HCT116 (cell line): ENCODE measurements around the gene ADAMTSL2. TPM values are rescaled to one million over a fixed set of nuclear protein-coding genes. Genes with fewer than 3 reads are reported as not detected.

Source experiments
- ATAC-seq: fragments of 200-7000 bp; cut with Tn5 transposase; 2 replicates; pipeline ENCODE4 v1.9.1; 2020; ENCODE audit warnings: mild to moderate bottlenecking, moderate library complexity
- BruUV-seq: library from RNA; stranded (reverse); fragments of 400-500 nt; replicated peaks from 2 replicates; lab custom pipeline; 2021; lab: Mats Ljungman, UMichigan
- CTCF ChIA-PET: fragments of 300-600 bp; sonication (Branson Sonifier 250); formaldehyde crosslinking; loops from one replicate; lab custom pipeline; 2021; ENCODE audit warnings: antibody characterized with exemption; lab: Charles Lee
- POLR2A ChIA-PET: fragments of 300-600, 350-600 bp; sonication (Branson Sonifier 250); formaldehyde crosslinking; loops from one replicate; lab custom pipeline; 2021; ENCODE audit warnings: antibody characterized with exemption; lab: Charles Lee
- RAD21 ChIA-PET, 2 experiments: fragments of 300-600 bp; sonication (Branson Sonifier 250); formaldehyde crosslinking; loops; one replicate each; lab custom pipeline; 2023; ENCODE audit warnings: low total read pairs in 2 of 2; ENCODE audit not compliant: uncharacterized antibody in 2 of 2, unreplicated experiment in 2 of 2, low non-redundant PET in 1 of 2; lab: Charles Lee
- DNase-seq: peaks from one replicate; pipeline ENCODE4 v3.0.0-alpha.2; 2010; ENCODE audit warnings: low read depth, low spot score
- H2AFZ ChIP-seq: fragments of 200-600 bp; shearing (Covaris generic), sonication (generic); 2 replicates; pipeline ENCODE4 v1.6.1; 2017; ENCODE audit warnings: low read depth, mixed run types, mixed read lengths, antibody characterized with exemption, low read length; ENCODE audit not compliant: poor library complexity, severe bottlenecking
- H3K27ac ChIP-seq: 2 replicates; pipeline ENCODE4 v1.5.1; 2012; ENCODE audit warnings: low read depth, low read length
- H3K27me3 ChIP-seq: fragments of 200-600 bp; sonication (generic); 2 replicates; pipeline ENCODE4 v1.6.1; 2016; ENCODE audit warnings: mixed run types, low read length, mixed read lengths; ENCODE audit not compliant: insufficient read depth
- H3K36me3 ChIP-seq, 2 experiments: fragments of 200-500 bp in 1 of 2; fragments of 200-600 bp in 1 of 2; sonication (Bioruptor generic) in 1 of 2; sonication (generic) in 1 of 2; 2 replicates each; pipeline versions ENCODE4 v1.5.1 to v1.6.1; 2014 to 2016; ENCODE audit warnings: low read length in 2 of 2, inconsistent platforms in 1 of 2, mixed read lengths in 1 of 2, mixed run types in 1 of 2; ENCODE audit not compliant: insufficient read depth in 2 of 2, control insufficient read depth in 1 of 2
- H3K4me1 ChIP-seq, 2 experiments: fragments of 200-600 bp in 1 of 2; sonication (generic) in 1 of 2; 2 replicates each; pipeline versions ENCODE4 v1.5.1 to v1.6.1; 2012 to 2017; ENCODE audit warnings: low read length in 2 of 2, inconsistent platforms in 1 of 2, mild to moderate bottlenecking in 1 of 2, mixed read lengths in 1 of 2, mixed run types in 1 of 2, moderate library complexity in 1 of 2; ENCODE audit not compliant: insufficient read depth in 2 of 2, control insufficient read depth in 1 of 2
- H3K4me2 ChIP-seq: fragments of 200-600 bp; sonication (generic); 2 replicates; pipeline ENCODE4 v1.6.1; 2017; ENCODE audit warnings: mixed run types, low read length, mixed read lengths
- H3K4me3 ChIP-seq, 2 experiments: fragments of 200-600 bp in 1 of 2; sonication (generic) in 1 of 2; replicated peaks in 1 of 2; 2 replicates each; pipeline ENCODE4 v1.5.1; 2011 to 2016; ENCODE audit warnings: low read length in 2 of 2, control low read depth in 1 of 2, low read depth in 1 of 2, mild to moderate bottlenecking in 1 of 2, mixed read lengths in 1 of 2, mixed run types in 1 of 2
- H3K79me2 ChIP-seq: fragments of 200-600 bp; sonication (generic); 2 replicates; pipeline ENCODE4 v1.6.1; 2017; ENCODE audit warnings: mild to moderate bottlenecking, mixed run types, low read length, moderate library complexity, mixed read lengths; ENCODE audit not compliant: insufficient read depth
- H3K9ac ChIP-seq: fragments of 200-600 bp; sonication (generic); 2 replicates; pipeline ENCODE4 v1.6.1; 2016; ENCODE audit warnings: low read length, mixed read lengths
- H3K9me2 ChIP-seq: fragments of 200-600 bp; sonication (generic), shearing (Covaris generic); 2 replicates; pipeline ENCODE4 v1.6.1; 2017; ENCODE audit warnings: mixed run types, mild to moderate bottlenecking, moderate library complexity; ENCODE audit not compliant: insufficient read depth
- H3K9me3 ChIP-seq, 2 experiments: fragments of 200-500 bp in 1 of 2; fragments of 200-600 bp in 1 of 2; sonication (Bioruptor generic) in 1 of 2; sonication (generic) in 1 of 2; 2 replicates each; pipeline ENCODE4 v1.6.1; 2014 to 2017; ENCODE audit warnings: low read length in 2 of 2, mixed read lengths in 2 of 2, inconsistent platforms in 1 of 2, low read depth in 1 of 2, mild to moderate bottlenecking in 1 of 2, mixed run types in 1 of 2, moderate library complexity in 1 of 2; ENCODE audit not compliant: control insufficient read depth in 1 of 2, insufficient read depth in 1 of 2
- H4K20me1 ChIP-seq: fragments of 200-600 bp; sonication (generic), shearing (Covaris generic); 2 replicates; pipeline ENCODE4 v1.6.1; 2017; ENCODE audit warnings: mixed run types, mild to moderate bottlenecking, moderate library complexity; ENCODE audit not compliant: insufficient read depth
- CEBPB ChIP-seq: IDR thresholded peaks from 2 replicates; pipeline ENCODE4 v1.6.1; 2012; ENCODE audit warnings: low read depth
- EGR1 ChIP-seq: IDR thresholded peaks from 2 replicates; pipeline ENCODE4 v1.6.1; 2012; ENCODE audit warnings: low read depth
- EZH2phosphoT487 ChIP-seq: fragments of 200-600 bp; IDR thresholded peaks from 2 replicates; pipeline ENCODE4 v1.6.1; 2018; ENCODE audit warnings: antibody characterized with exemption, borderline replicate concordance
- POLR2AphosphoS5 ChIP-seq: IDR thresholded peaks from 2 replicates; pipeline ENCODE4 v1.6.1; 2011; ENCODE audit warnings: mild to moderate bottlenecking, low read depth, low read length, moderate library complexity
- RAD21 ChIP-seq: IDR thresholded peaks from 2 replicates; pipeline ENCODE4 v1.6.1; 2012; ENCODE audit warnings: low read depth, mild to moderate bottlenecking
- SIN3A ChIP-seq: IDR thresholded peaks from 2 replicates; pipeline ENCODE4 v1.6.1; 2012; ENCODE audit warnings: low read depth
- SP1 ChIP-seq: IDR thresholded peaks from 2 replicates; pipeline ENCODE4 v1.6.1; 2012; ENCODE audit warnings: low read depth
- SRF ChIP-seq: IDR thresholded peaks from 2 replicates; pipeline ENCODE4 v1.6.1; 2012; ENCODE audit warnings: low read depth
- TCF7L2 ChIP-seq: IDR thresholded peaks from 2 replicates; pipeline ENCODE4 v1.7.0; 2011; ENCODE audit warnings: borderline replicate concordance, inconsistent platforms; ENCODE audit not compliant: insufficient read depth, insufficient read length; ENCODE audit errors: extremely low read depth
- ZBTB33 ChIP-seq: IDR thresholded peaks from 2 replicates; pipeline ENCODE4 v1.6.1; 2011; ENCODE audit warnings: mild to moderate bottlenecking, low read length, moderate library complexity; ENCODE audit not compliant: insufficient replicate concordance; ENCODE audit errors: extremely low read depth
- ZFX ChIP-seq: fragments of 450-650 bp; IDR thresholded peaks from 2 replicates; pipeline ENCODE4 v1.6.1; 2017
- ZNF274 ChIP-seq: fragments of 200-500 bp; sonication (Bioruptor generic); IDR thresholded peaks from 2 replicates; pipeline ENCODE4 v1.6.1; 2014; ENCODE audit warnings: mild to moderate bottlenecking, low read depth, low read length, inconsistent platforms
- intact Hi-C: fragments of 100-400 bp; cut with micrococcal nuclease; formaldehyde crosslinking; loops from 2 replicates; pipeline ENCODE4 v1.10.0; 2022
- total RNA-seq: library from RNA; stranded (reverse); gene quantifications from one replicate; pipeline ENCODE4 v1.2.1, GENCODE V29; 2021; ENCODE audit not compliant: unreplicated experiment
- TF ChIP-seq, protein P1 (sequence below): IDR thresholded peaks from 2 replicates; pipeline ENCODE4 v1.6.1; 2012

ADAMTSL2 gene
- total RNA-seq, 1 experiment from 2014 or later: not detected

DNA sequence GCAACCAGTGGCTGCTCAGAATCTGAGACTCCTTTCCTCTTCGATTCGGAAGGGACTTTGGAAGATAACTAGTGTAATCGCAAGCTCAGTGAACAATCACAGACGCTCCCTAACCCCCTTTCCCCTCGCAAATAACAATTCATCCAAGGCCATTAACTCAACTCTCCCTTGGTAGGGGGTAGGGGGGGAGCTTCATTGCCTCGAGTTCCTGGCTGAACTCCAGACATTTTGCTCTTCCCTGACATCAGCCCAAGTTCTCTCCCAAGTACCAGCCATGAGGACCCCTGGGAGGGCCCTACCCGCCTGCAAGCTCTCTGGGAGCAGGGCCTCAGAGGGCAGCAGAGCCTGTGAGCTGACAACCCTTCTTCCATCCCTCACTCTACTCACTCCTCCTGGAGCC is 66.2 kb downstream of the ADAMTSL2 start:
- H3K27me3 ChIP-seq: peaks cover under 1% of the 10 kb centered on the region; the same call in 1 of the 2 replicates
- no TSS peak for BruUV-seq

GRCh38 chr9:133601746-133602145 is 67.2 kb downstream of the ADAMTSL2 start:
- Histone ChIP-seq H3K79me2 (no peaks in the 10 kb centered on the region), H3K4me3 (no peak overlapping the region), H3K4me2 (no peak overlapping the region), H3K9ac (no peak overlapping the region), H4K20me1 (no peaks in the 10 kb centered on the region)
- DNase-seq: no peak
- BruUV-seq: no TSS peak
- RAD21 ChIA-PET: no interaction called here
- no peak for ATAC-seq
- TF ChIP-seq TCF7L2 (no peak), POLR2AphosphoS5 (no peak), EGR1 (no peak), SP1 (no peak), ZBTB33 (no peak), SIN3A (no peak), CEBPB (no peak), RAD21 (no peak), EZH2phosphoT487 (no peak), SRF (no peak)
- TF ChIP-seq, all 23 proteins: peak for 0
- ChIA-PET CTCF (no interaction called here), POLR2A (no interaction called here)
- H3K27ac ChIP-seq: no peak overlapping the region
- intact Hi-C loops: no loop called here
- H2AFZ ChIP-seq: no peak overlapping the region
- no peaks in the 10 kb centered on the region for H3K4me1 ChIP-seq
- H3K36me3 ChIP-seq: no peaks in the 10 kb centered on the region
- H3K27me3 ChIP-seq: peaks cover 10% of the 10 kb centered on the region; the same call in 1 of the 2 replicates
- peaks cover 4 to 9% of the 10 kb centered on the region in 2 experiments; a peak in 2 of 4 replicates for H3K9me3 ChIP-seq
- H3K9me2 ChIP-seq: no peaks in the 10 kb centered on the region

More for the DNA sequence above, 66.2 kb downstream of the ADAMTSL2 start:
- TF ChIP-seq ZNF274 (no peak), SRF (no peak), EZH2phosphoT487 (no peak), RAD21 (no peak), POLR2AphosphoS5 (no peak), ZFX (no peak), SIN3A (no peak)
- TF ChIP-seq, protein P1, sequence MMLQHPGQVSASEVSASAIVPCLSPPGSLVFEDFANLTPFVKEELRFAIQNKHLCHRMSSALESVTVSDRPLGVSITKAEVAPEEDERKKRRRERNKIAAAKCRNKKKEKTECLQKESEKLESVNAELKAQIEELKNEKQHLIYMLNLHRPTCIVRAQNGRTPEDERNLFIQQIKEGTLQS: no peak
- intact Hi-C loops: no loop called here
- no peak for DNase-seq
- CTCF ChIA-PET: no interaction called here
- H3K4me1 ChIP-seq: no peaks in the 10 kb centered on the region
- no peaks in the 10 kb centered on the region for H3K9me2 ChIP-seq
- H3K4me3 ChIP-seq: no peak overlapping the region
- ATAC-seq: no peak
- no peak overlapping the region for H3K27ac ChIP-seq
- POLR2A ChIA-PET: no interaction called here
- no peak overlapping the region for H2AFZ ChIP-seq
- no peaks in the 10 kb centered on the region for H3K79me2 ChIP-seq
- no peak overlapping the region for H3K4me2 ChIP-seq
- H4K20me1 ChIP-seq: no peaks in the 10 kb centered on the region
- no peaks in the 10 kb centered on the region for H3K36me3 ChIP-seq
- RAD21 ChIA-PET: no interaction called here
- no peak overlapping the region for H3K9ac ChIP-seq
- H3K9me3 ChIP-seq: peaks cover 7 to 10% of the 10 kb centered on the region in 2 experiments; a peak in 2 of 4 replicates
